HUES48 (cell line): ENCODE data around the gene OVOL2.

Experiments used
- H3K27ac ChIP-seq: one replicate; pipeline ENCODE4 v1.7.0; 2013; ENCODE audit warnings: low read depth, low read length, inconsistent platforms
- H3K27me3 ChIP-seq: 2 replicates; pipeline ENCODE4 v1.6.1; 2013; ENCODE audit warnings: mild to moderate bottlenecking, low read length; ENCODE audit not compliant: control insufficient read depth, insufficient read depth
- H3K36me3 ChIP-seq: 2 replicates; pipeline ENCODE4 v1.6.1; 2013; ENCODE audit warnings: low read length; ENCODE audit not compliant: control insufficient read depth, insufficient read depth
- H3K4me1 ChIP-seq: 2 replicates; pipeline ENCODE4 v1.6.1; 2013; ENCODE audit warnings: mild to moderate bottlenecking, low read length; ENCODE audit not compliant: control insufficient read depth, insufficient read depth
- H3K4me3 ChIP-seq: 2 replicates; pipeline ENCODE4 v1.5.1; 2013; ENCODE audit warnings: mild to moderate bottlenecking, low read depth, low read length
- H3K9ac ChIP-seq: 2 replicates; pipeline ENCODE4 v1.6.1; 2013; ENCODE audit warnings: mild to moderate bottlenecking, low read depth, low read length, moderate library complexity
- H3K9me3 ChIP-seq: 2 replicates; pipeline ENCODE4 v1.6.1; 2013; ENCODE audit warnings: low read length; ENCODE audit not compliant: control insufficient read depth, insufficient read depth

The OVOL2 gene

DNA sequence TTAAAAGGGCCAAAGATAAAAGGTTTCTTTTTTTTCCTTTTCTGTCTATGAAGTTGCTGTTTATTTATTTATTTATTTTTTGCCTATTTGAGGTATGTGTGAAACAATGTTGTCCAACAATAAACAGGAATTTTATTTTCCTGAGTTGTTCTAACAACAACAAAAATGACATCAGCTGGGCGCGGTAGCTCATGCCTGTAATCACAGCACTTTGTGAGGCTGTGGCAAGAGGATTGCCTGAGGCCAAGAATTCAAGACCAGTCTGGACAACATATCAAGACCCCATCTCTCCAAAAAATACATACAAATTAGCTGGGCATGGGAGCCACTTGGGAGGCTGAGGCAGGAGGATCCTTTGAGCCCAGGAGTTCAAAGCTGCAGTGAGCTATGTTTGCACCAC lies 44.8 kb downstream of the OVOL2 start:
- H3K36me3 ChIP-seq: no peaks in the 10 kb centered on the region

DNA sequence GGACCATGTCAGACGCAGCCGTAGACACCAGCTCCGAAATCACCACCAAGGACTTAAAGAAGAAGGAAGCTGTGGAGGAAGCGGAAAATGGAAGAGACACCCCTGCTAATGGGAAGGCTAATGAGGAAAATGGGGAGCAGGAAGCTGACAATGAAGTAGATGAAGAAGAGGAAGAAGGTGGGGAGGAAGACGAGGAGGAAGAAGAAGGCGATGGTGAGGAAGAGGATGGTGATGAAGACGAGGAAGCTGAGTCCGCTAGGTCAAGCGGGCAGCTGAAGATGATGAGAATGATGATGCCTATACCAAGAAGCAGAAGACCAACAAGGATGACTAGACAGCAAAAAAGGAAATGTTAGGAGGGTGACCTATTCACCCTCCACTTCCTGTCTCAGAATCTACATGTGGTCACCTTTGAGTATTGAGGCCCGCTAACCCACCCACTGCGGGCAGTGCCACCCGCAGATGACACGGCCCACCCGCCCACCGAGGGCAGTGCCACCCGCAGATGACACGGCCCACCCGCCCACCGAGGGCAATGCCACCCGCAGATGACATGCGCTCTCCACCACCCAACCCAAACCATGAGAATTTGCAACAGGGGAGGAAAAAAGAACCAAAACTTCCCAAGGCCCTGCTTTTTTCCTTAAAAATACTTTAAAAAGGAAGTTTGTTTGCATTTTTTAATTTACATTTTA lies 45.6 kb downstream of the OVOL2 start:
- no peak overlapping the region for H3K27ac ChIP-seq

More for the DNA sequence above, 44.8 kb downstream of the OVOL2 start:
- H3K27me3 ChIP-seq: no peaks in the 10 kb centered on the region
- no peak overlapping the region for H3K4me3 ChIP-seq
- H3K9me3 ChIP-seq: no peaks in the 10 kb centered on the region
- no peak overlapping the region for H3K27ac ChIP-seq
- no peak overlapping the region for H3K9ac ChIP-seq
- H3K4me1 ChIP-seq: no peaks in the 10 kb centered on the region

DNA sequence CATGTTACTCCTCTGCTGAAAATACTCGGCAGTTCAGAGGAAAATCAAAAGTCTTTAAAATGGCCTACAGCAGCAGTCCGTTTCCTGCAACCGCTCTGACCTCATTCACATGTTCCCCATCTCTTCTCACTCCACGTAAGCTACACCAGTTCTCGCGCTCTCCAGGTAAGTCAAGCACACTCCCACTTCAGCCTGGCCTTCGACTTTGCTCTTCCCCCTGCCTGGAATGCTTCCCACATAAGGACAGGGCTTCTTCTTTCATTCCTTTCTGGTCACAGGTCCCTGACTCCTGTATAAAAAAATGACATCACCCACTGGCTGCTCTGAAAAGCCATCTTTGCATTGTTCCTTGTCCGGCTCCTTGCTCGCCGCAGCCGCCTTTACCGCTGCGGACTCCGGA lies 46.2 kb downstream of the OVOL2 start:
- H3K9me3 ChIP-seq: no peaks in the 10 kb centered on the region
- H3K4me3 ChIP-seq: no peak overlapping the region
- no peak overlapping the region for H3K27ac ChIP-seq
- no peaks in the 10 kb centered on the region for H3K36me3 ChIP-seq
- H3K9ac ChIP-seq: no peak overlapping the region
- H3K27me3 ChIP-seq: no peaks in the 10 kb centered on the region
- H3K4me1 ChIP-seq: no peaks in the 10 kb centered on the region

More for the DNA sequence above, 45.6 kb downstream of the OVOL2 start:
- Histone ChIP-seq H3K27me3 (no peaks in the 10 kb centered on the region), H3K4me3 (no peak overlapping the region), H3K4me1 (no peaks in the 10 kb centered on the region), H3K9me3 (no peaks in the 10 kb centered on the region), H3K9ac (no peak overlapping the region), H3K36me3 (no peaks in the 10 kb centered on the region)

DNA sequence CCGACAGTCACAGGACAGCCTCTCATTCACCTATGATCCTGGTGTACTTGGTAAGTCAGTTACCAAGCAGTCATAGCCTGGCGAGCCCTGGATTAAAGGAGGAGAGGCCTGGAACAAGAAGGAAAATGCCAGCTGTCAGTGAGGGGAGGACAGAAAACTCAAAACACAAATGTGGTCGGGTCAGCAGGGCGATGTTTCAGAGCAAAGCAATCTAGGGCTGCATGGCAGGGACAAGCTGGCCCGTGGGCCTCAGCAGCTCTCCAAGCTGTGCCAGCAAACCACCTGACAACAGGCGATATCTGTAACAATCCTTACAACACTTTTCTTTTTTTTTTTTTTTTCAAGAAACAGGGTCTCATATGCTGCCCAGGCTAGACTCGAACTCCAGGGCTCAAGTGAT lies 48.6 kb downstream of the OVOL2 start:
- H3K27ac ChIP-seq: no peak overlapping the region

DNA sequence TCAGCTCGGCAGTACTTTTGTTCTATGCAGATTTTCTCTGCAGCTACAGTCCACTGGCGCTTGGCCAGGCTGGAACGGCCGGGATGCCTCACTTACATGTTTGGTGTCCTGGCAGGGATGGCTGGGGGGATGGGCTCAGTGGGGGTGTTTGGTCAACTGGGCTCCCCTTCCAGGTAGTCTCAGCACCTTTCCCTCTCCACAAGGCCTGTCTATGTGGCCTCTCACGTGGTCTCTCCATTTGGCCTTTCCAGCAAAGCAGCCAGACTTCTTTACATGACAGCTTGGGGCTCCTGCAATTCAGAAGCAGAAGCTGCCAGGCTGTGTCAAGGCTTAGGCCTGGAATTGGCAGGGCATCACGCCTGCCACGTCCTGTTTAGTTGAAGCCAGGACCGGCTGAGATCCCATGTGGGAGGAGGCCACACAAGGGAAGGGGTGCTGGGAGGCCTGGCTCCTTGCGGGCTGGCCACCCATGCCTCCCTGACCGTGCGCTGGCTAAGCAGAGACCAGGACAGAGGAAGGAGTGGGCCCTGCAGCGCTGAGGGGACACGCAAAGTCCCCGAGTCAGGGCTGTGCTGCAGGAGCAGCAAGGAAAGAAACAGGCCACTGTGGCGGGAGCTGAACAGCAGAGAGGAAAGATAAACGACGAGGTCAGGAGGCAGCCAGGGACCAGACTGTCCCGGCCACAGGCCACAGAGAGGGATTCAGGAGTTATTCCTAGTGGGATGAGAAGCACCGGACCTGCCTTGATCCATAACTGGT lies 50.0 kb downstream of the OVOL2 start:
- Histone ChIP-seq H3K27ac (no peak overlapping the region), H3K4me1 (peaks cover 9% of the 10 kb centered on the region; the same call in 1 of the 2 replicates), H3K9ac (no peak overlapping the region), H3K4me3 (no peak overlapping the region), H3K27me3 (no peaks in the 10 kb centered on the region), H3K9me3 (no peaks in the 10 kb centered on the region), H3K36me3 (no peaks in the 10 kb centered on the region)

More for the DNA sequence above, 48.6 kb downstream of the OVOL2 start:
- no peak overlapping the region for H3K9ac ChIP-seq
- no peak overlapping the region for H3K4me3 ChIP-seq
- H3K4me1 ChIP-seq: peaks cover 9% of the 10 kb centered on the region; the same call in 1 of the 2 replicates
- no peaks in the 10 kb centered on the region for H3K36me3 ChIP-seq
- H3K9me3 ChIP-seq: no peaks in the 10 kb centered on the region
- H3K27me3 ChIP-seq: no peaks in the 10 kb centered on the region

DNA sequence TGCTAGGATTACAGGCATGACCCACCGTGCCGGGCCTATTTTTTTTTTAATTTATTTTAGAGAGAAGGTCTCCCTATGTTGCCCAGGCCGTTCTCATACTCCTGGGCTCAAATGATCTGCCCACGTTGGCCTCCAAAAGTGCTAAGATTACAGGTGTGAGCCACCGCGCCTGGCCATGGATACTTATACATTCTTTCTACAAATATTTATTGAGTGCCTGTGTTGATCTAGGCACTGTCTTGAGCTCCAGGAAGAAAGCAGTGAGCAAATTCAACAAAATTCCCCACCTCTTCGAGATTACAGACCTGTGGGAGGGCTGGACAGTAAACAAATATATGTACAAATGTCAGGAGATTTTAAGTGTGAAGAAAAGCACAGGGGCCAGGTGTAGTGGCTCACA lies 51.0 kb downstream of the OVOL2 start:
- no peak overlapping the region for H3K4me3 ChIP-seq
- H3K4me1 ChIP-seq: peaks cover 9% of the 10 kb centered on the region; the same call in 1 of the 2 replicates
- no peak overlapping the region for H3K9ac ChIP-seq
- no peaks in the 10 kb centered on the region for H3K9me3 ChIP-seq
- no peaks in the 10 kb centered on the region for H3K27me3 ChIP-seq
- H3K36me3 ChIP-seq: no peaks in the 10 kb centered on the region
- H3K27ac ChIP-seq: no peak overlapping the region

DNA sequence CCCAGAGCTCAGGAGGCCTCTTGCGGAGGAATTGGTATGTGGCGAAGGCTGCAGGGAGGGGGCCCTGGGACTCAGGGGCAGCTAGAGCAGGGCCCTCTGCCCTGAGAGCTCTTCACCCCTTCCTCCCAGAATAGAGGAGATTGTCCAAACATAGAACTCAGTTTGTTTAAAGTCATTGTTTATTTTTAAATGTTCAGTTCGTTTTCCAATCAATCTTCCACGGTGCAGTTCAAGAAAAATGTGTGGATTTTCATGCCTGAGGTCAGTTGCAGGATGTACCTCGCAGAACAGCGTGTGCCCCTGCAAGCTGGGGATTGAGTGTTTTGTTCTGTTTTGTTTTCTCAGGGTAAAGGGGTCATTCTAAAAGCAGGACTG lies 51.7 kb downstream of the OVOL2 start:
- Histone ChIP-seq H3K9ac (no peak overlapping the region), H3K9me3 (no peaks in the 10 kb centered on the region), H3K36me3 (no peaks in the 10 kb centered on the region), H3K27ac (no peak overlapping the region), H3K27me3 (no peaks in the 10 kb centered on the region), H3K4me3 (no peak overlapping the region), H3K4me1 (peaks cover 9% of the 10 kb centered on the region; the same call in 1 of the 2 replicates)

DNA sequence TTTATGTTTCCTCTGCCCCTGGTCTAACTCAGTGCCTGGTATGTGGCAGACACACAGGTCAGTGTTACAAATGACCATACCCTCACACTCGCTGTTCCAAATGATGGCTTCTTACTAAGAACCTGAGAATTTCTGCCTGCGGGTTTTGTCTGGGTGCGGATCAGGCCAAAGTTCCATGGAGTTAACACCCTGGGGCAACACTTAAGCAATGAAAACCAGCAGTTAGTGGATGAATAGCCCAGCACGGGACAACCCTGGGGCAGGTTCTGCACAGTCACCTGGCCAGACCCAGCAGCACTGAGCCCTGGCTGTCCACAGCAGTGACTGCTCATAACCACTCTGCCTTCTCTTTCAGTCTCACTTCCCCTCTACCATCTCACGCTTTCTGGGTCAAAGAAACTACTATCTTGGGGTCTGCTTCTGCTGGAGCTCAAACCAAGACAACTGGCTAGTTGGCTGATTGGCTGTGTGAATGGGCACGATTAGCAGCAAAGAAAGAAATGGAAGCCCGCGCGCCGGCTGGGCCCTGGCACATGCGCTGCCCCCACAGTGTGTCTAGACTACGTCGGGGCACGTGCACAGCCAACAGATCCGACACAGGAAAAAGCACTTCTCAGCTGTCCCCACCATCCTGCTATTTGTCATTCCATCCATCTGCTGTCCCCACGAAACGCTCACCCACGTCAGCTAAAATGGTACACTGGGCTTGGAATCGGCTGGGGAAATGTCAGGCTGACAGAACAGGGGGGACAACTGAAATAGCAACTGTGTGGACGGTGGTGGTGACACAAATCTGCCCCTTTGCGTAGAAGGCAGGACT lies 52.3 kb downstream of the OVOL2 start:
- H3K9me3 ChIP-seq: no peaks in the 10 kb centered on the region
- H3K36me3 ChIP-seq: no peaks in the 10 kb centered on the region
- no peak overlapping the region for H3K9ac ChIP-seq
- H3K27ac ChIP-seq: no peak overlapping the region
- peaks cover 9% of the 10 kb centered on the region; the same call in 1 of the 2 replicates for H3K4me1 ChIP-seq
- H3K4me3 ChIP-seq: no peak overlapping the region
- H3K27me3 ChIP-seq: no peaks in the 10 kb centered on the region

DNA sequence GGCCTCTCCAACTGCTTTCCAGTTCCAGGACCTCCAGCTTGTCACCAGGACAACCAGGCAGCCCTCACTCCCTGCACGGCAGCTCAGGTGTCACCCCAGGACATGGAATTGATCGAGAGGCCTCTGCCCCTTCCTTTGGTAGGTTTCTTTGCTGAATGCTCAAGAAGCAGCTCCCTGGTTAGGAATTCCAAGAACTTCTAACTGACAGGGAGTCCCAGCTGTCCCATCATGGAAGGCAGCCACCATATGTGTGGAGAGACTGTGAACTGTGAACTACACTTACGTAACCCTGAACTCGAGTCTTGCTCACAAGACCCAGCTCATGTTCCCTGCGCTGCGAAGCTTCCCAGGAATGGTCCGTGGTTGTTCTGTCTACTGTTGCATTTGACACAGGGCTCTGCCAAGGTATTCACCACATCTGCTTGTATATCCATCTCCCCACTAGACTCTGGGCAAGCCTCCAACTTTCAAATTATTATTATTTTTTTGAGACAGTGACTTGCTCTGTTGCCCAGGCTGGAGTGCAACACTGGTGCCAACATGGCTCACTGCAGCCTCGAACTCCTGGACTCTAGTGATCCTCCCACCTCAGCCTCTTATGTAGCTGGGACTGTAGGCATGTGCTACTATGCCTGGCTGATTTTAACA lies 53.2 kb downstream of the OVOL2 start:
- H3K36me3 ChIP-seq: no peaks in the 10 kb centered on the region
- H3K9me3 ChIP-seq: no peaks in the 10 kb centered on the region
- H3K4me1 ChIP-seq: peaks cover 9% of the 10 kb centered on the region; the same call in 1 of the 2 replicates
- H3K27me3 ChIP-seq: no peaks in the 10 kb centered on the region
- no peak overlapping the region for H3K9ac ChIP-seq
- H3K27ac ChIP-seq: no peak overlapping the region
- H3K4me3 ChIP-seq: no peak overlapping the region

DNA sequence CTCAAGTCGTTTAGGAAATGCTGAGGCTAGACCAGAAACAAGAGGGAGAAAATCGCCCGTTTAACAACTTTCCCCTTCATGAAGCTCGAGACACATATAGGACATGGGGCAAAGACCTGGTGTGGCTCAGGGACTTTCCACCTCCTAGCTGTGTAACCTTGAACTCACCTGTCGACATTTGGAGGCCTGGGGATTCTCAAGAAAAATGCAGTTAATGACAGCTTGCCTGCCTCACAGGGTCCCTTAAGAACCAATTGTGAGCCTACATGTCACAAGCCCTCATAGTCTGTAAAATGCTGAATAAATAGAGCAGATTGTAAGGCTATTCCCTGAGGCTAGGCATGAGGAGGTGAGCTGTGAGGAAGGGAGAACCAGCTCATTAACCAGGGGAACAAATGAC lies 53.8 kb downstream of the OVOL2 start:
- no peak overlapping the region for H3K27ac ChIP-seq
- no peak overlapping the region for H3K4me3 ChIP-seq
- no peak overlapping the region for H3K9ac ChIP-seq
- no peaks in the 10 kb centered on the region for H3K36me3 ChIP-seq
- peaks cover 9% of the 10 kb centered on the region; the same call in 1 of the 2 replicates for H3K4me1 ChIP-seq
- H3K27me3 ChIP-seq: no peaks in the 10 kb centered on the region
- no peaks in the 10 kb centered on the region for H3K9me3 ChIP-seq
